HG03196 (cell line): Measurements from ENCODE around the gene CYP17A1.
A peak's percentile ranks its signal among the peaks of the same experiment; 100 is the strongest.

Experiments used
- ATAC-seq: cut with Tn5 transposase; IDR thresholded peaks from one replicate; pipeline ENCODE4 v1.9.1; 2021; ENCODE audit not compliant: unreplicated experiment

Gene CYP17A1

DNA sequence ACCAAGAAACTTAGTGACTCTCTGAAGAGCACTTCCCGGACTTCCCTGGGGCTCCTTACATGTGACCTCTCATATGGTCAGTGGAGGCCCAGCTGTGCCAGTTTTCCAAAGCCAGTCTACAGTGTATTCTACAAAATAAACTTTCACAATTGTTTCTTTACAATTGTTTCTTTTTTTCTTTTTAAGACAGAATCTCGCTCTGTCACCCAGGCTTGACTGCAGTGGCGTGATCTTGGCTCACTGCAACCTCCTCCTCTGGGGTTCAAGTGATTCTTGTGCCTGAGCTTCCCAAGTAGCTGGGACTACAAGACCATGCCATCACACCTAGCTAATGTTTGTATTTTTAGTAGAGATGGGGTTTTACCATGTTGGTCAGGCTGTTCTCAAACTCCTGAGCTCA lies 25.9 kb downstream of the CYP17A1 start:
- no peak for ATAC-seq

DNA sequence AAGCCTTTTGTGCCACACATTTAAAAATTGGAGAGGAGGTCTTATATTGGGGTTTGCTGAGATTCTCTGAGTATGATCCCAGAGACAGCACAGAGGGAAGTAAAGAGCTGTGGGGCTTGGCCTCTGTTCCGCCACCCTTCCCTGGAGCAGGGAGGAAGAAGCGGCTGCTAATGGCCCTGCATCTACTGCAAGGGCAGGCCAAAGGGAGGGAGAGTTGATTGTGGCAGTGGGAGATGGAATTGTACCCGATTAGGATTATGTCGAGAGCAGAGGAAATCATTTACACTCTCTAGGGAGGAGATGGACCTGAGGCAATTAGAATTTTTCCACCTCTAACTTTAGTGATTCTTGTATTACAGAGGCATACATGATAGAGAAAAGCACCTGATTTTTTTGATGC lies 28.8 kb downstream of the CYP17A1 start:
- ATAC-seq = no peak

DNA sequence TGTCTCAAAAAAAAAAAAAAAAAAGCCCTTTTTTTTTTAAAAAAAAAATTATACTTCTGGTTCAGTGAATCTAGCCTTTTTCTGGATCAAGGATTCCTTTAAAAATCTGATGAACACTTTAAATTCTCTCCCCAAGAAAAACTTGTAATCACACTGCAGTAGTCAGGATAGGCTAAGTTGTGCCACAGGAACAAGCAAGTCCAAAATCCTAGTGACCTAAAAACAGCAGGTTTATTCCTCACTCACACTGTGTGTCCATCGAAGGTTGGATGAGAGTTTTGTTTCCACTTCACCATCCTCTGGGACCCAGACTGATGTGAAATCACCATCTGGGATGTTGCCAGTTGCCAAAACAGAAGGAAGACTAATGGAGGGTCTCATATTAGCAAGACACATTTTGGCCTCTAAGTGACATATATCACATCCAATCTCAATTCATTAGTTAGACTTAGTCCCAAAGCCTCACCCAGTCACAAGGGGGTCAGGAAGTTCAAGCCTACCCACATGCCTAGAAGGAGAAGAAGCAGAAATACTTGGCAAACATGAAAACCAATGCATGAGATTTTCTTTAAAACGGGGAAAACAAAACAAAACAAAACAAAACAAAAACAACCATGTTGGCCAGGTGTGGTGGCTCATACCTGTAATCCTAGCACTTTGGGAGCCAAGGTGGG lies 32.7 kb downstream of the CYP17A1 start:
- no peak for ATAC-seq

DNA sequence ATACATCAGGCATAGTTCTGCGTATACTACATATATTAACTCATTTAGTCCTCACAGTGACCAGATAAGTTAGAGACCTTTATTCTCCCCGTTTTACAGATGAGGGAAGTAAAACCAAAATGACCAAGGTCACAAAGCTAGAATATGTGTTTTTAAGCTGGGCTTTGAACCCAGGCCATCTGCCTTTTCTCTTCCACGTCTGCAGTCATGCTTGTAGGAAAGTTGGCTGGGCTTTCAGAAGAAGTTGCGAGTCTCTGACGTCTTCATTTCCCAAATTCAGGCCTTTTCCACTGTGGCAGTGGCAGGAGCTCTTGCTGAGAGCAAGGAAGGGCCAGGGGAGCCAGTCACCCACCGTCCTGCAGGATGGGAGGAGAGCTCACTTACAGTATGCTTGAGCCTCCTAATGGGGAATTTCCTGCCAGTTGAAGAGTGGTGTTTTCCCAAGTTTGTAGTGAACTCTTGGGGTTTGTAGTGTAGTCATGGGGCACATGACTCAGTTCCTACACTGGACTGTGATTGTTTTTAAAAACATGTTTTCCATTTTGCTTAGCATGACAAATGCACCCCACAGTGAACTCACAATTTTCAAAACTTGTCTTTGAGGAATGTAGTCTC lies 34.2 kb downstream of the CYP17A1 start:
- no peak for ATAC-seq

DNA sequence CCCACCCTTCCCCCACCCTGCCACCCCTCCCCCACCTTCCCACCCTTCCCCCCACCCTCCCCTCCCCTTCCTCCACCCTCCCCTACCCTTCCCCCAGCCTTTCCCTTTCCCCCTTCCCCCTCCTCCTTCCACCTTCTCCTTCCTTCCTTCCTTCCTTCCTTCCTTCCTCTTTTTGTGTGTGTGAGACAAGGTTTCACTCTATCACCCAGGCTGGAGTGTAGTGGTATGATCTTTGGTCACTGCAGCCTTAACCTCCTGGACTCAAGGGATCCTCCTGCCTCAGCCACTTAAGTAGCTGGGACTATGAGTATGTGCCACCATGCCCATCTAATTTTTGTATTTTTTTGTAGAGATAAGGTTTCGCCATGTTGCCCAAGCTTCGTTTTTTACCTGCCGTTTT lies 35.2 kb downstream of the CYP17A1 start:
- no peak for ATAC-seq

DNA sequence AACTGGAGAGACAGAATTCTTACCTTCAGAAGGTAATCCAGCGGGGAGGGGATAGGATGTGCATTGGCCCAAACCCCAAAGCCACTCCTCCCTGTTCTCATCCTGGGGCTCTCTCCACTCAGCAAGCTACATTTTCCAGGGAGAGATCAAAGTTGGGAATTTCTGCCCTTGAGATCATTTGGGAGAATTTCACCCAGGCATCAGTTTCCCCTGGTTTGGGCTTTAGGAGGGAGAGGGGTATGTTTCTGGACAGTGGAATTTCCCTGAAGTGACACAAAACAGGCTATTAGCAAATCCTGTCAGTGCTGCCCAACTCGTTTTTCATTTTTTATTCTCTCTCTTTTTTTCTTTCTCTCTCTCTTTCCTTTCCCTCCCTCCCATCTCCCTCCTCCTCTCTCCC lies 35.7 kb downstream of the CYP17A1 start:
- ATAC-seq = no peak

DNA sequence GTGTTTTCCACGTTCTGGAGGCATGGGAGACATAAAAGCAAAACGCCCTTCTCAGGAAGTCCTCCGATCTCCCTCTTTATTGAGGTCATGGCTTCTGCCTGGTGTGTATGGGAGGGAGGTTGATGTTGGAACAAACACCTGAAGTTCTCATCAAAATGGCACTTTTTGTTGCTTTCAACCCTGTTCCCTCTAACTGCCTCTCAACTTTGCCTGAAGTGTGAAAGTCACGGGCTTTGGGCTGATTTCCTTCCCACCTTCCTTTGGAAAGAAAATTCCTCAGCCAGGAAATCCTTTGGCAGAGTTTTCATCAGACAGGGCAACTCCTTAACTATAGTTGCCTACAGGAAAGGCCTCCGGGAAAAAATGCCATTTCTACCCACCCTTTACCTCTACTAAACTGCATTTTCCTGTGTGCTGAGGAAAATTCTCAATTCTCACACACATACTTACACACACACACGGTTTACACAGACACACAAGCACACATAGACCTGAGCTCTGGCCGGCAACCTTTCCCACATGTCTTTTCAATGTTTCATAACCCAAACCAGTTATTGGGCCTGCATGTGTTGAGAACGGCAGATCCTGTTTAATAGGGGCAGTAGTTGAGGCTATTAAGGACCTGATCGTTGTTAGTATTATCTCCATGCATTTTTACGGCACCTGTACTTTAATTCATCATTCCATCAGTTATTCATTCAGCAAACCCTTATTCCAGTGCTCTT lies 36.4 kb downstream of the CYP17A1 start:
- no peak for ATAC-seq

DNA sequence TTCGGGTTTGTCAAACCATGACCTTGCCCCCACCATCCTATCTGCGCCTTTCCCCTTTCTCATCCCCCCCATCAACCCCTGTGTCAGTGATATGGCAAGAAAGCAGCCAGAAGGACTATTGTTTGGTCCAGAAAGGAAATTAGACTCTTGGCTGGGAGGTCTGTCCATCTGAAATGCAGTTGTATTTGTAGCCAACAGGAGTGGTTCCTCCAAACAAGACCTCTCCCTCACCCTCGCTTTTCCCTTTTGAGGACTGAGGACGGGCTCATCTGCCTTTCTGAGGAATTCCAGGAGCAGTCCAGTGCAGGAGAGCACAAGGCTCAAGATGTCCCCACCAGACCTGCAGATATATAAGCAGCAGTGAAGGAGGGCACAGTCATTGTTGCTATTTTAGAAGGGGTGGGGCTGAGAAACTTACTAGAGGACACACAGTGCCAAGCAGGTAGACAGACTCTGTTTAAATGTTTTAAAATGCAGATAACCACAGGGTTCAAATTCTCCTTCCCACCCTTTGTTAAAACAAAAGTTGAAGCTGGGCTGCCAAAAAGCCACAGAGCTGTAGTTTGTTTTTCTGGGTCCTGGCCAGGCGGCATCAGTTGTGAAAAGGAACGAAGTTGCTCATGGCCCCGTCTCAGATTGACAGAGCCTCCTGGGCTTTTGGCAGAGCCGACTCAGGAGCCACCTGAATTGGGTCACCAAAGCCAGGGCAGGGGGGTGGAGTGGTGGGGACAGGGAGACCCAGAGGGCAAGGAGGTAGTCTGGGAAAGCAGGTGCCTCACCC lies 37.3 kb downstream of the CYP17A1 start:
- ATAC-seq = no peak

DNA sequence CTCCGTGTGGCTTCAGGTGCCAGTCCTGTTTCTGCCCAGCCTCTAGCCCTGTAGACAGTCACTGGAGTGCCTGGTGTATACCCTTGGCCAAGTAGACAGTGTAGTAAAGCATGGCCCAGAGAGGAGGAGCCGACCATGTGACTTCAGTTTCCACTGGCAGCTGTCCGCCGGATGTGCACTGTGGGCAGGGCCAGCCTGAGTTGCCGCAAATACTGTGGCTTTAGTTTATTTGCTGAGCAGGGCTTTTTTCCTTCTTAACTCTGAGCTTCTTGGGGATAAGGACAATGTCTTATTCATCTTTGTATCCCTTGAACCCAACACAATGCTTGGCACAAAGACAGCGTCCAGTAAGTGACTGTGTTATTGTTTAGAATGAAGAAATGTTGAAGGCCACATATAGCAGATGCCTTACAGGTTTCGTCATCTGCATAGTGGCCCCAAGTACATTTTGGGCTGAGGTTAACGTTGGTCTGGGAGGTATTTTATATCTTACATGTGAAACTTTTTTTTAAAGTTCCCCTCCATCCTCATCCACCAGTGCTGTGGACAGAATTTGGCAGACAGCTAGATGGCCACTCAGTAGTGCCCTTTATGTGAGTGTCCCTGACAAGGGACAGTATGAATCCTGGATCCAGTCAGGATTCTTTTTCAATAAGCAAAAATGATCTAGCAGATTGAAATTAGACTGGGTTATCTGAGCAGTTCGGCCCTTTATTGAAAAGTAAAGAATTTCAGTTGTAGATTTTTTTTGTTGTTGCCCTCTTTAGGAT lies 40.6 kb downstream of the CYP17A1 start:
- peak; percentile 97 for ATAC-seq

DNA sequence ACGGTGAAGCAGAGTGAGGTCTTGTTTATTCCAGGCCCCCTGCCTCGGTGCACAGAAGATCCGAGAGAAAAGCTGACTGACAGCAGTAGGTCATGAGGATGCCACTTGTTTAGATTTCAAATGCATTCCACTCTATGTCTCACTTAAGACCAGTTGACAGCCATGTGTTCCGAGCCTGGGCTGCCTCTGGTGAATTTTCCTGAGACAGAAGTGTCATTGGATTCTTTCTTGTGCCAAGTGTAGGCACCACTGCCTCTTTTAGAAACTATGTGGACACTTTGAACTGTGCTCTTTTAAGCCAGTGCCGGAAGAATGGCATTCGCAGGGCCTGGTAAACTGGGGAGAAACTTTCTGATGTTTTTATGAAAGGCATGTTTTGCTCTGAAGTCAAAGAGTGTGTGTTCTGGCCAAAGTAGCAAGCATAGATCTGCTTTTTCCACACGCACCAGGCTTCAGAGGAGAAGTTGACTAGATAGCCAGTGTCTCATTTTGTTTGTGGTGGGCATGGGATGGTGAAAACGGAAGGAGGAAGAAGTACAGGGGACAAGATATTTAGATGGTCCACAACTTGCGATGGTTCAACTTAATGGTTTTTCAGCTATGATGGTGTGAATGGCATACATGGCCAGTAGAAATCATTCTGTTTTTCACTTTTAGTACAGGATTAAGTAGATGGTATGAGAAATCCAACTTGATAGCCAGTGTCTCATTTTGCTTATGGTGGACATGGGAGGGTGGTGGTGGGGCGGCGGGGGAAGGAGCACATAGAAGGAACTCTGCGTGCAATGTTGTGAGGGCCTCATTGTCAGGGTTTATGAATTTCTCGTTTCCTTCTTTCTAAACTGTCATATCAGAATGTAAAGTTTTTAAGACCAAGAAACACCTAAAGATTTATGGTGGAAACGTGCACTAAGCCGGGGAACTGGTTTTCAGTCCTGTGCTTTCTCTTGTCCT lies 41.5 kb downstream of the CYP17A1 start:
- ATAC-seq = no peak

DNA sequence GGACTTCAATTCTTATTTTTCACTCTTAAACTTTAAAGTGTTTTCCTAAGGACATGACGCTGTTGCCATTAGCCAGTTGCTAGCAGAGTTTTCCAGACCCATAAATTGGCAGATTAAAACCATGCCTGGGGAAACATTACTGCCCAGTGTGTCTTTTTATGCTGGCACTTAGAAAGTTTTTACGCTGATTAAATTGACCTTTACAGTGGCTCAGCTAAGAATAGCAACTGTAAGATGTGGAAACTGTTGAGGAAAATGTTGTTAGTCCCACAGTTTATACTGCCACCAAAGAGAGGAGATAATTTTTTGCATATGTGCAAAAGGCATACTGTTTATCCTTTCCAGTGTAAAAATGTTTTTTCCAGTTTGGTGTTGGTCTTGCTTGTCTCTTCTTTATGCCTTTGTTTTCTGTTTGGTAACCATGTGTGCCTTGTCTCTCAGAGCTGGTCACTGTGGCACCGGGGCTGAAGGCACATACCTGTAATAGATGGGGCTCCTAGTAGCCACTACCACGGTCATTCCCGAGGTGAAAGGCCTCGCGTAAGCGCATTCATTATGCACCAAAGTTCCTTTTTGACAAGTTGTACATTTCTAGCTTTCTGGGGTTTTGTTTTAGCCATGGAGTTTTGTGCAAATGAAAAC lies 45.3 kb downstream of the CYP17A1 start:
- ATAC-seq = no peak

DNA sequence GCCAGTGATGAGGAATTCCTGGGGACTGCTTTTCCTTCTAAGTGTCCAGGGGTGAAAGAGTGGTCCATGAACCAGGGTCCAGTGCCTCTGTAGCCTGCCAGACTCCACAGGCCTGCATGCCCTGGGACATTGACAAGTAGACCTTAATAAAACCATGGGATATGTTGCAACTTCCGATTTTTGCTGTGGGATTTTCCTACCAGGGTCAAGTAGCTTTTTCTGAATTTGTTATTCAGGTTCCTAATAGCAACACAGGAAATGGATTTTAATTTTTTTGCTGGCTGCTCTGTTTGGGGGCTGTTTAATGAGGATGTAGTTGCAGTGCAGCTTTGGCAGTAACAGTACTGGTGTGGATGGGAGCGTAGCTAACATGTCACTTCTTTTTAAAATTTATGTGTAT lies 51.4 kb downstream of the CYP17A1 start:
- no peak for ATAC-seq

DNA sequence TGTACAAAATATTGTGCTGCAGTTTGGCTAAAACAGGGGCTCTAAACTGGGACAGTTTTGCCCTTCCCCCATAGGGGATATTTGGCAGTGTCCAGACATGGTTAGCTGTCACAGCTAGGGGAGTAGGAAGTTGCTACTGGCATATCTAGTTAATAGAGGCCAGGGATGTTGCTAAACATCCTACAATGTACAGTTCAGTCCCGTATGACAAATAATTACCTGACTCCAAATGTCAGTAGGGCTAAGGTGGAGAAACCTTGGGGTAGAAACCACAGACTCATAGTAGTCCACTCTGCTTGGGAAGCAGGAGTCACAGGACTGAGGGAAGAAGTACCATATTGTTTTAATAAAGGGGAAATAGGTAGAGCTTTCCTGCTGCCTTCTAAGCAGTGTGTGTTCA lies 53.6 kb downstream of the CYP17A1 start:
- no peak for ATAC-seq

DNA sequence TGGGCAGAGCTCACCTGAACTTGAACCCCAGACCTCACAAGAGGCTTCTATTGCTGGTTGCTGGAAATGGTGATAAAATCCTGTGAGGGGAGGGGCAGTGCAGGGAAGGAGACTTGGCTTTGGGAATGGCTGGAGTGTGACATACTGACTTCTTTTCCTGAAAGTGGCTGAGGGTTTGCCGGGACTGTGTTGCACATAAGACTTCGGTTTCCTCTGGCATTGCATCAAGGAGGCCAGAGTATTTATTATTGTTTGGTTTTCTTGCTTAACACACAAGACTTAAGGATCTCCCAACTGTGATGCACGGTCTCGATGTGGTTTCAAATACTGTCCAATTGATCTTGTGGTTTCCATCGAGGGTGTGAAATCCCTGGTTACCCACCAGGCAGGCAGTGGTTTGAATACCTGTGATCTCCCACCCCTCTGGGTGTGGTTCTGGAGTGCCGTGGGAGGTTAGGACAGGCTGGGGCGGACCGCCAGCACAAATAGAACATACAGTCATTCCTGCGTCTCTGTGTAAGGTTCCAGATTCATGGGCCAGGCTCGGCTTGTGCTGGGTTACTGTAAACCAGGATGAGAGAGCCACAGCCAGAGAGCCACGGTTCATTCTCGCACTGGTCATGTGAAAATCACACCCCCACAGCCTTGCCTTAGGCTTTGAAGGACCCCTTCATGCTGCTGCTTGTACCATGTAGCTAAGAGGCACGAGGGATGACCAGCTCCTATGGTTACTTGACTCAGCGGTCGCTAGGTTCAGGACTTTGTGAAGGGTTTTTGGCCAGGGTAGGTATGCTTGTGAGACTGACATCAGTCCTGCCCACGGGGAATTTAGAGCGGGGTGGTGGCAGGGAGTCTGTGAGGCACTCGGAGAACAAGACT lies 54.3 kb downstream of the CYP17A1 start:
- no peak for ATAC-seq

DNA sequence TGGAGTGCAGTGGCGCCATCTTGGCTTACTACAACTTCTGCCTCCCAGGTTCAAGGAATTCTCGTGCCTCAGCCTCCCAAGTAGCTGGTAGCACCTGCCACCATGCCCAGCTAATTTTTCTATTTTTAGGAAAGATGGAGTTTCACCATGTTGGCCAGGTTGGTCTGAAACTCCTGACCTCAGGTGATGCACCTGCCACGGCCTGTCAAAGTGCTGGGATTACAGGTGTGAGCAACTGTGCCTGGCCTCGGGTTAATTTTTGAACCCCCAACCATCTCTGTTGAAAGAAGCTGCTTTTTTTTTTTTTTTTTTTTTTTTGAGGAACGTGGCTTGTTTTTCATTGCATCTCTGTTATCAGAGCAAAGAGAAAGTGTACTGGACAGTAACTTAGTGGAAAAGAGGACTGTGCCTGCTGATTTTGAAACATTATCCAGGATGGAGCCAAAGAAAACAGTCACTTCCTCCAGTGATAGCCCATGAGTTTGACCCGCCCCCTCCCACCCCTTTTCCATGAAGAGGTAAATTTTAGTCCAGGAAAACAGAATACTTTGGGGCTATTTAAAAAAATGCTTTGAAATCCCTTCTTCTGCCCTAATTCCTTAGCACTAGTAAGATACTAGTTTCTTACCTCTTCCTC lies 55.2 kb downstream of the CYP17A1 start:
- no peak for ATAC-seq

DNA sequence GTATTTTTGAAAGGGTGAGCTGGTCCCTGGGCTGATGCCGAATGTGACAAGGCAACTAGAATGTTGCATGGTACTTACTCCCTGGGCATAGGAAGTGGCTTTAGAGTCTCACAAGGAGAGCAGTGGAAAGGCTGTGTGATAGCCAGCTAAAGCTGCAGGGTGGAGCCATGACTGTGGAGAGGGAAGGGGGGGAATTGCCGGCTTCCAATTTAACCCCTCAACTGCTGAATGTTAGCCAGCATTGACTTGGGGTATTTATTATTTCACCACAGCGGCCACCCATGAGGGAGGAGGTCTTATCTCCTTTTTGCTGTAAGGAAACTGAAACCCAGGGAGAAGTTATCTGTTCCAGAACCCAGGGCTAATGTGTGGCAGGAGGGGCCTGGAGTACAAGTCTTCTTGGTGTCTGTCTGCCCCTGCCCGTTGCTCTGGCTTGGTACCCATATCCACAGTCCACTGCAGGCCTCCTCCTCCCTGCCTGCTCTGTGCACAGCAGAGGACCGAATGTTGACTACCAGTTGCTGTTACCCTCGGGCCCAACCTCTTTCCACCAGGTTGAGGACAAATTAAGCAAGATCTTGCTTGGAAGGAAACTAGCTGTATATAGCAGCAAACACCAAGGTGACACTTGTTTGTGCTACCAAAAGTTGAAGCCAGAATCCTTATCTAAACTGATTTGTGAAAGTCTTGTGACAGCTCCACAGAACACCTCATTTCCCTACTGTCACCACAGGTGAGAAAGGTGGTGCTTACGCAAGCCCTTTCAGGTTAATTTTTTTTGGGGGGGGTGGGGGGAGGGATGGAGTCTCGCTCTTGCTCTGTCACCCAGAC lies 55.9 kb downstream of the CYP17A1 start:
- ATAC-seq = no peak
